ENCODE measurements around the gene IGFBP2. TPM values are rescaled to one million over a fixed set of nuclear protein-coding genes. Genes with fewer than 3 reads are reported as not detected.

The IGFBP2 gene
- total RNA-seq, 3 donors from 2014 or later: 16.0 to 131 (median 115) TPM

GRCh38 chr2:216663846-216664245, 30.6 kb downstream of the IGFBP2 start:
- intact Hi-C loops (cut with DNase I; ENCODE audit: low total_unique reads): loop anchor here (10.0 kb wide), 1 partner anchor 559 kb away; the partner anchor contains the start of gene XRCC5
- Histone ChIP-seq H3K36me3 (no peaks in the 10 kb centered on the region), H3K27me3 (no peaks in the 10 kb centered on the region), H3K4me1 (peaks cover 0 to 9% of the 10 kb centered on the region in 2 donors), H3K4me3 (no peak overlapping the region), H3K27ac (no peak overlapping the region), H3K9me3 (no peaks in the 10 kb centered on the region)
- TF ChIP-seq POLR2A (IDR thresholded peaks at IDR 0.05) (no peak), CTCF (IDR thresholded peaks at IDR 0.05) (no peak), POLR2AphosphoS5 (IDR thresholded peaks at IDR 0.05) (no peak)
- DNase-seq (ENCODE audit: low spot score in 2 of 2): no peak

GRCh38 chr2:216664593-216665034, 31.4 kb downstream of the IGFBP2 start:
- TF ChIP-seq POLR2A (IDR thresholded peaks at IDR 0.05) (no peak), CTCF (IDR thresholded peaks at IDR 0.05) (no peak), POLR2AphosphoS5 (IDR thresholded peaks at IDR 0.05) (no peak)
- Histone ChIP-seq H3K27me3 (no peaks in the 10 kb centered on the region), H3K36me3 (no peaks in the 10 kb centered on the region), H3K4me3 (no peak overlapping the region), H3K9me3 (no peaks in the 10 kb centered on the region), H3K4me1 (peaks cover 0 to 9% of the 10 kb centered on the region in 2 donors), H3K27ac (peak overlapping the region; percentile 65 to 75)
- no peak for DNase-seq (ENCODE audit: low spot score in 2 of 2)
- intact Hi-C loops (cut with DNase I; ENCODE audit: low total_unique reads): loop anchor here (10.0 kb wide), 1 partner anchor 560 kb away; the partner anchor contains the start of gene XRCC5

- H3K27me3 ChIP-seq: no peaks in the 10 kb centered on the region
- TF ChIP-seq POLR2A (IDR thresholded peaks at IDR 0.05) (no peak), POLR2AphosphoS5 (IDR thresholded peaks at IDR 0.05) (peak in 2 of 3 donors; percentile 34 to 51)
- peak; percentile 77 to 95 for DNase-seq (ENCODE audit: low spot score in 2 of 2)
- no peak overlapping the region for H3K4me3 ChIP-seq
- H3K4me1 ChIP-seq: peaks cover 0 to 9% of the 10 kb centered on the region in 2 donors
- intact Hi-C loops (cut with DNase I; ENCODE audit: low total_unique reads): loop anchor here (10.0 kb wide), 1 partner anchor 560 kb away; the partner anchor contains the start of gene XRCC5
- H3K27ac ChIP-seq: peak overlapping the region; percentile 65 to 75
- H3K36me3 ChIP-seq: no peaks in the 10 kb centered on the region
- no peaks in the 10 kb centered on the region for H3K9me3 ChIP-seq
These were observed 32.0 kb downstream of the IGFBP2 start for GRCh38 chr2:216665242-216665641.

GRCh38 chr2:216665717-216666116, 32.5 kb downstream of the IGFBP2 start:
- Histone ChIP-seq H3K4me3 (no peak overlapping the region), H3K4me1 (peaks cover 0 to 9% of the 10 kb centered on the region in 2 donors), H3K27me3 (no peaks in the 10 kb centered on the region), H3K36me3 (no peaks in the 10 kb centered on the region), H3K9me3 (no peaks in the 10 kb centered on the region), H3K27ac (peak overlapping the region; percentile 22 to 75)
- no peak for TF ChIP-seq POLR2A (IDR thresholded peaks at IDR 0.05)
- no peak for TF ChIP-seq CTCF (IDR thresholded peaks at IDR 0.05)
- no peak for TF ChIP-seq POLR2AphosphoS5 (IDR thresholded peaks at IDR 0.05)
- DNase-seq (ENCODE audit: low spot score in 2 of 2): peak in 1 of 2 donors; percentile 46
- intact Hi-C loops (cut with DNase I; ENCODE audit: low total_unique reads): loop anchor here (10.0 kb wide), 1 partner anchor 561 kb away; the partner anchor contains the start of gene XRCC5

GRCh38 chr2:216666461-216667233, 33.4 kb downstream of the IGFBP2 start:
- H3K27me3 ChIP-seq: no peaks in the 10 kb centered on the region
- TF ChIP-seq CTCF (IDR thresholded peaks at IDR 0.05) (peak; percentile 93 to 99 (median 97)), POLR2AphosphoS5 (IDR thresholded peaks at IDR 0.05) (peak in 1 of 3 donors; percentile 57), POLR2A (IDR thresholded peaks at IDR 0.05) (no peak)
- no peaks in the 10 kb centered on the region for H3K9me3 ChIP-seq
- H3K36me3 ChIP-seq: no peaks in the 10 kb centered on the region
- intact Hi-C loops (cut with DNase I; ENCODE audit: low total_unique reads): loop anchor here (10.0 kb wide), 1 partner anchor 562 kb away; the partner anchor contains the start of gene XRCC5
- no peak overlapping the region for H3K4me3 ChIP-seq
- peaks cover 0 to 9% of the 10 kb centered on the region in 2 donors for H3K4me1 ChIP-seq
- DNase-seq (ENCODE audit: low spot score in 2 of 2): peak; percentile 67 to 75
- no peak overlapping the region for H3K27ac ChIP-seq

All from breast epithelium (tissue), 4 donors.